Retinal pigment epithelial cell (primary cell): ENCODE data around the gene KIAA1328.

ENCODE experiments used
- DNase-seq: peaks from one replicate; pipeline ENCODE4 v3.0.0-alpha.2; 2010; ENCODE audit warnings: low read depth
- H3K4me3 ChIP-seq: 2 replicates; pipeline ENCODE4 v1.5.1; 2011; ENCODE audit warnings: mild to moderate bottlenecking, low read length, control low read depth, moderate library complexity
- CTCF ChIP-seq: conservative IDR thresholded peaks from 2 replicates; pipeline ENCODE4 v1.5.1; 2011; ENCODE audit warnings: low read depth, low read length, control low read depth, inconsistent platforms

KIAA1328 gene

DNA sequence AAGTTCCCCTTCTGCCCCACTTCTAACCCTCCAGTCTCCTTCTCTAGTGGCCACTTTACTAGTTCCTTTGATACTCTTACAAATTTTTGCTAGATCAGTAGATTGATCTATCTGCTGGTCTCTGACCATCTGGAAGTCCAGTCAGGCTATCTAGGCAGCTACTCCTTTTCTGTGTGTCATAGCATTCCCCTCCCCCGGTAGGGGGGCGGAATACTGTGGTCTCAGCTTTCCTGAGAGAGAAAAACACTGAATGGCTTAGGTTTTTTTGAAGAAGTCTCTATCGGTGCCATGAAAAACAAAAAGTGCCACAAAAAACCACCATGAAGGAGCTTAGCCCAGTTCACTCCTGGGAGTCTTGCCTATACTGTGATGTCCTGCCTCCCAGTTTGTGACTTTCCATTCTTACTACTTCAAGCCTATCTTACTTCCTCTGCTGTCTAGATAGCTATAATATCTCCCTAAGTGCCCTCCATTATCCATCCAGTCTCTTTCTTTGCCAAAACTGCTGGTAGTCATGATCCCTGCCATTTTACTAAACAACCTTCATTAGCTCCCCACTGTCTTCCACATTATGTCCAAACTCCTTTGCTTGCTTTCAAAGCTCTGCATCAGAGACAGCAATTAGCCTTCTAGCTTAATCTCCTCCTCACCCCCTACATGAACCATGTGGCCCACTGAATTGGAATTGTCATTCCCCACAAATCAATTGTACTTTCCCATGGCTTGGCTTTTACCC lies 30.0 kb upstream of the KIAA1328 start:
- TF ChIP-seq CTCF, result no peak
- no peak for DNase-seq

DNA sequence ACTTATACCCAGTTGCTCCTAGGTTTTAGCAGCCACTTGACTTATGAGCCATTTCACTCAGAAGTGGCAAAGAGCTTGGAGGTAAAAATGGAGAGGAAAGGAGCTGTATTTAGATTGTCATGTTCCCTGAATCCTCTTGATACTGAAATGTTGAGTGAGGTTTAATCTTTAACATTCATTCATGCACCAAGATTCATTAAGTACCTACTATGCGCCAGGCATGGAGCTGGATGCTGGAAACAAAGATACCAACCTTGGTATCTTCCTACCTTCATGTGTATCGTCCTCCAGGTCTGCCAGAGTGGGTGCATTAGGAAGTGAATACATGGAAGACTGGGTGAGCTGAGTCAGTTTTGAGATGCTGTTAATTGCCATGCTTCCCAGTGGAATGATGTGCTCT lies 23.8 kb upstream of the KIAA1328 start:
- no peak overlapping the region for H3K4me3 ChIP-seq
- TF ChIP-seq CTCF, result no peak
- DNase-seq, result no peak

More for the DNA sequence above, 30.0 kb upstream of the KIAA1328 start:
- H3K4me3 ChIP-seq, result no peak overlapping the region

DNA sequence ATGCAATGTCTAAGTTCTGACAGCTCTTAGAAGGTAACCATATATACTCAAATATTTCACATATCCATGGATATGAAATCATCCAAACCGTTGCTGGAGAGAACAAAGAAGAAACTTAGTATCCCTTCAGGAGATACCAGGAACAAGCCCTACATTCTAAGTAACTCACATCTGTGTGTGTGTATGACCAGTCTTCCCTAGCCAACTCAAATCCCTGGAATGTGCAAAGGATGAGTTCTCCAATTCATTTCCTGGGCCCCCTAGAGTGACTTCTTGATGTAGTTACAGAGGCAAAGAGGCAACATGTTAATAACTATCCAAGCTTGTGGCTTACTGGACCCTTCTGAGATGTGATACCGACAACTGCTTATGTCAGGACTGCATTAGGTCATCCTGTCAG lies 20.2 kb upstream of the KIAA1328 start:
- TF ChIP-seq CTCF, result no peak
- H3K4me3 ChIP-seq, result no peak overlapping the region
- DNase-seq, result no peak

DNA sequence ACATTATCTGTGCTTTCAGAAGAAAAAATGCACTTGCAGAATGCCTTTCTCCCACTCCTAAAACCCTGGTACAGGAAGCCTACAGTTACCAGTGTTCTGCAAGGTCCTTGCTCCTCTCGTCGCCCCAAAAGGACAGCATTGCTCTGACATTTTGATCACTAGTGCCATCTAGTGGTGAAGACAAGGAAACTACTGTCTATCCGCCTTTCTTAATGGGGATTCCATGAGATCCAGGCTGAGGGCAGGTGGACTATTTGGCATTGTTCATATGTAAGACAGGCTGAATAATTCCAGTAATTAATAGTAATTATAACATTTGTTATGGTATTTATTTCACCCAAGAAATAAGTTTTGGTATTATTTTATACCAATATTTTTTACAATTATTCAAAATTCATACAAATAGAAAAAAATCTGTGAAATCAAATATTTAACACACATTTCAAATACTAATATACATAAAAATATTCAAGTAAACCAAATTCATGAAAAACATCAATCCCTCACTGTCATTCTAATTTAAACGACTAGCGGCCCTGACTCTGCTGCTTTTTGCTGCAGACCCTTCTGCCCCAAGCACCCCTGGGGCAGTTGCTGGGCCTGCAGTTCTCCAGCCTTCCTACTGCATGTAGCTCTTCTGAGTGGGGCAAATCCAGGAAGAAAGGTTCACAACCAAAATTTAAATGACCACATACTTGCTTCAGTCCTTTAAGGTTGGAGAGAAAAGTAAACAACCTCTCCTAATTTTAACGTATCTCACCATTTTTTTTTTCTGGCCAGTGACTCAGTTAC lies 19.1 kb upstream of the KIAA1328 start:
- DNase-seq, result no peak
- peak; percentile 81 for TF ChIP-seq CTCF
- H3K4me3 ChIP-seq, result no peak overlapping the region

- TF ChIP-seq CTCF, result no peak
- H3K4me3 ChIP-seq, result no peak overlapping the region
- no peak for DNase-seq
Measured at GRCh38 chr18:36811430-36811829, 17.5 kb upstream of the KIAA1328 start.

GRCh38 chr18:36811955-36812354 lies 17.0 kb upstream of the KIAA1328 start:
- no peak for DNase-seq
- no peak overlapping the region for H3K4me3 ChIP-seq
- TF ChIP-seq CTCF, result no peak

- no peak for DNase-seq
- no peak overlapping the region for H3K4me3 ChIP-seq
- no peak for TF ChIP-seq CTCF
Measured at GRCh38 chr18:36812678-36813077, 16.2 kb upstream of the KIAA1328 start.
